ENCODE data around the gene TSPYL6. TPM values are rescaled to one million over a fixed set of nuclear protein-coding genes. Genes with fewer than 3 reads are reported as not detected.

TSPYL6 gene
- total RNA-seq, 4 donors from 2014 or later, result 0.31 TPM; not detected in 3

DNA sequence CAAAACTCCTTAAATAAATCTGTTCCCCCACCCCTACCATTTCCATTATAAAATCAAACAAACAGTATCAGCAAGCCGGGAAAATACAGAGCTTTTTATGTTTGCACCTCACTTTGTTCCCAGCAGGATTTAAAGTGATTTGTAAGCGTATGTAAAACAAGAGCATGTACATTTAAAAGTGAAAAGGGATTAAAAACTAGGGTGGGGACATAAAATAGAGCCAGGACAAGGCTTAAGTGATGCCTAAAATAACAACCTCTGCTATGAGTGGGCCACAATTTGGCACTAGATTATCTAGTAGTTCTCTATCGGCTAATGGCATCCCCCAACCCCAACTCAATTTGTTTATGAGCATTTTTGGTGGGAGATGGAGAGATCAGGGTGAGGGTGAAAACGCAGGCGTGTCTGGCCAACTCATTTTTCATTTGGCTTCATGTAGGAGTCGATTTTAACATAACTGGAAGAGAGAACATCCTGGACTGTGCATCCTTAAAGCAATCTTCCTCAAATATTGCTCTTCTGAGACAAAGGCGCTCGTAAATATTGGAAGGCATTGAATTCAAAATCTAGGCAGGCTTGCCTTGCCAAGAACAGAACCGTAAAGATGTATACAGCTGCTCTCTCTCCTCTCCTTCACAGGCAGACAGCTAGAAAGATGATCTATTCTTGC, 34.5 kb upstream of the TSPYL6 start:
- Histone ChIP-seq H3K27me3 (no peaks in the 10 kb centered on the region), H3K4me3 (peak overlapping the region in 1 of 2 donors; percentile 5), H3K36me3 (no peaks in the 10 kb centered on the region), H3K4me1 (no peaks in the 10 kb centered on the region), H3K27ac (no peak overlapping the region), H3K9me3 (no peaks in the 10 kb centered on the region)
- TF ChIP-seq POLR2A (IDR thresholded peaks at IDR 0.05) (no peak), EP300 (IDR thresholded peaks at IDR 0.05) (no peak), POLR2AphosphoS5 (IDR thresholded peaks at IDR 0.05) (no peak)
- TF ChIP-seq, protein P1, sequence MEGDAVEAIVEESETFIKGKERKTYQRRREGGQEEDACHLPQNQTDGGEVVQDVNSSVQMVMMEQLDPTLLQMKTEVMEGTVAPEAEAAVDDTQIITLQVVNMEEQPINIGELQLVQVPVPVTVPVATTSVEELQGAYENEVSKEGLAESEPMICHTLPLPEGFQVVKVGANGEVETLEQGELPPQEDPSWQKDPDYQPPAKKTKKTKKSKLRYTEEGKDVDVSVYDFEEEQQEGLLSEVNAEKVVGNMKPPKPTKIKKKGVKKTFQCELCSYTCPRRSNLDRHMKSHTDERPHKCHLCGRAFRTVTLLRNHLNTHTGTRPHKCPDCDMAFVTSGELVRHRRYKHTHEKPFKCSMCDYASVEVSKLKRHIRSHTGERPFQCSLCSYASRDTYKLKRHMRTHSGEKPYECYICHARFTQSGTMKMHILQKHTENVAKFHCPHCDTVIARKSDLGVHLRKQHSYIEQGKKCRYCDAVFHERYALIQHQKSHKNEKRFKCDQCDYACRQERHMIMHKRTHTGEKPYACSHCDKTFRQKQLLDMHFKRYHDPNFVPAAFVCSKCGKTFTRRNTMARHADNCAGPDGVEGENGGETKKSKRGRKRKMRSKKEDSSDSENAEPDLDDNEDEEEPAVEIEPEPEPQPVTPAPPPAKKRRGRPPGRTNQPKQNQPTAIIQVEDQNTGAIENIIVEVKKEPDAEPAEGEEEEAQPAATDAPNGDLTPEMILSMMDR (IDR thresholded peaks at IDR 0.05), result no peak
- 59 to 79% methylated on average over 8 to 9 of the region's 9 CpGs for WGBS, 2 donors (ENCODE audit: low coverage in 1 of 2)
- ATAC-seq, result no peak

GRCh38 chr2:54289917-54290316, 33.9 kb upstream of the TSPYL6 start:
- no peak for ATAC-seq
- H3K27ac ChIP-seq, result no peak overlapping the region
- no peak for TF ChIP-seq POLR2AphosphoS5 (IDR thresholded peaks at IDR 0.05)
- no peak for TF ChIP-seq POLR2A (IDR thresholded peaks at IDR 0.05)
- no peak for TF ChIP-seq EP300 (IDR thresholded peaks at IDR 0.05)
- TF ChIP-seq, protein P1 (IDR thresholded peaks at IDR 0.05), result no peak
- no peaks in the 10 kb centered on the region for H3K36me3 ChIP-seq
- H3K4me3 ChIP-seq, result peak overlapping the region in 1 of 2 donors; percentile 5
- H3K9me3 ChIP-seq, result no peaks in the 10 kb centered on the region
- 61 to 73% methylated on average over 8 to 23 of the region's 23 CpGs for WGBS, 2 donors (ENCODE audit: low coverage in 1 of 2)
- no peaks in the 10 kb centered on the region for H3K27me3 ChIP-seq
- no peaks in the 10 kb centered on the region for H3K4me1 ChIP-seq

DNA sequence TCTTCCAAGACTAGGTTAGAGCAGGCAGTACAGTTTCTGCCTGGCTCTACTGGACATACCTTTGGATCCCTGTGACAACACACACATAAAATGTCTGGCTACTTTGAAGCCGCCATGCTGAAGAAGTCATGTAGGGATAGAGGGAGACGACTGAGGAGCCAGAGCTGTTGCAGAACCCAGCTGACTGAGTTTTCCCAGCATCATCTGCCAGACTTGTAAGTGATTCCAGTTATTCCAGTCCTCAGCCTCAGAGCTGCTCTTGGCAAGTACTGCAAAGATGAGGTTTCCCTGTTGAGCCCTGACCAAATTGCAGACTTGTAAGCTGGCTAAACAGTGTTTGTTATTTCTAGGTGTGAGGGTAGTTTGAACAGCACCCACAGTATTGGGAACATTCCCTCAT, 31.5 kb upstream of the TSPYL6 start:
- no peak for TF ChIP-seq POLR2AphosphoS5 (IDR thresholded peaks at IDR 0.05)
- no peak for TF ChIP-seq EP300 (IDR thresholded peaks at IDR 0.05)
- no peak for TF ChIP-seq POLR2A (IDR thresholded peaks at IDR 0.05)
- TF ChIP-seq, protein P1 (IDR thresholded peaks at IDR 0.05), result no peak
- Histone ChIP-seq H3K4me3 (no peak overlapping the region), H3K27ac (no peak overlapping the region), H3K4me1 (no peaks in the 10 kb centered on the region), H3K9me3 (no peaks in the 10 kb centered on the region), H3K27me3 (no peaks in the 10 kb centered on the region), H3K36me3 (no peaks in the 10 kb centered on the region)
- ATAC-seq, result peak; percentile 75
- WGBS, 2 donors (ENCODE audit: low coverage in 1 of 2), result 70% methylated on average over 2 of the region's 2 CpGs; no CpG with 5 or more reads in 1 of the 2 donors

DNA sequence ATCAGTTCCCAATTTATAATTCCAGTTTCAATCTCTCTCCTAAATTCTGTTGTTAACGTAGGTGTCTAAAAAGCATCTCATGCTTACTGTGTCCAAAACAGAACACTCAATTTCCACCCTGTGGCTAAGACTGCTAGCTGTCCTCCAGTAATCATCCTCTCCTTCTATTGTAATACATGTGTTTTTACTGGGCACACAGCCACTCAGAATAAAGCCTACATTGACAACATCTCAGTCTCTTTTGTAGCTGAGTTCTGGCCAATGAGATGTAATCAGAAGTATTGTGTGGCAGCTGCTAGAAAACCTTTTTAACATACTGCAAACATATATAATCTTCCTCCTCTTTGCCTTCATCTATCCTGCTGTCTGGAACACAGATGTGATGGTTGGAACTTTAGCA, 29.4 kb upstream of the TSPYL6 start:
- H3K9me3 ChIP-seq, result no peaks in the 10 kb centered on the region
- no peaks in the 10 kb centered on the region for H3K36me3 ChIP-seq
- H3K27me3 ChIP-seq, result no peaks in the 10 kb centered on the region
- no peaks in the 10 kb centered on the region for H3K4me1 ChIP-seq
- no peak for ATAC-seq
- H3K27ac ChIP-seq, result no peak overlapping the region
- TF ChIP-seq POLR2A (IDR thresholded peaks at IDR 0.05) (no peak), POLR2AphosphoS5 (IDR thresholded peaks at IDR 0.05) (no peak), EP300 (IDR thresholded peaks at IDR 0.05) (no peak)
- TF ChIP-seq, protein P1 (IDR thresholded peaks at IDR 0.05), result no peak
- H3K4me3 ChIP-seq, result no peak overlapping the region
- 78 to 100% methylated on average over 1 of the region's 1 CpG for WGBS, 2 donors (ENCODE audit: low coverage in 1 of 2)

DNA sequence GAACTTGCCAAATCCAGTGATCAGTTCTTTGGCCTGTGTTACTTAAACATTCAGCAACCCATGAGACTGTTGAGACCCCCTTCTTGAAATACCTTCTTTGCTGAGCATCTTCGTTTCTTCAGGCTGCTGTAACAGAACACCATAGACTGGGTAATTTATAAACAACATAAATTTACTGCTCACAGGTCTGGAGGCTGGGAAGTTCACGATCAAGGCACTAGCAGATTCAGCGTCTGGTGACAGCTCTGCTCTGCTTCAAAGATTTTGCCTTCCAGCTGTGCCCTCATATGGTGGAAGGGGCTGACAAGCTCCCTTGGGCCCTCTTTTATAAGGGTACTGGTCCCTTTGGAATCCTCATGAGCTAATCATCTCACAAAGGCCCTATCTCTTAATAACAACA, 28.8 kb upstream of the TSPYL6 start:
- ATAC-seq, result no peak
- TF ChIP-seq POLR2A (IDR thresholded peaks at IDR 0.05) (no peak), POLR2AphosphoS5 (IDR thresholded peaks at IDR 0.05) (no peak), EP300 (IDR thresholded peaks at IDR 0.05) (no peak)
- TF ChIP-seq, protein P1 (IDR thresholded peaks at IDR 0.05), result no peak
- Histone ChIP-seq H3K27ac (no peak overlapping the region), H3K4me1 (no peaks in the 10 kb centered on the region), H3K9me3 (no peaks in the 10 kb centered on the region), H3K4me3 (no peak overlapping the region), H3K27me3 (no peaks in the 10 kb centered on the region), H3K36me3 (no peaks in the 10 kb centered on the region)
- 71 to 92% methylated on average over 1 to 2 of the region's 3 CpGs for WGBS, 2 donors (ENCODE audit: low coverage in 1 of 2)
